H4 (cell line): ENCODE results near the gene CYTH3. TPM values are rescaled to one million over a fixed set of nuclear protein-coding genes. Genes with fewer than 3 reads are reported as not detected.
"Not testable (repeated sequence)": the region's sequence is repeated elsewhere in the genome, so short reads cannot be mapped to it uniquely, and the experiment has no call there.

Experiments used
- DNase-seq: peaks from one replicate; pipeline ENCODE4 v3.0.0-alpha.2; 2015; ENCODE audit warnings: low spot score
- total RNA-seq: library from RNA; depleted of rRNA; stranded (reverse); fragments of >200 nt; shearing (Covaris generic); gene quantifications from 2 replicates; pipeline ENCODE4 v1.2.3, GENCODE V29; 2014

Gene CYTH3
- total RNA-seq, 1 experiment from 2014 or later = 9.8 TPM

GRCh38 chr7:6232534-6232933 lies 39.9 kb downstream of the CYTH3 start:
- no peak for DNase-seq

GRCh38 chr7:6232116-6232515 lies 40.3 kb downstream of the CYTH3 start:
- DNase-seq = no peak

DNA sequence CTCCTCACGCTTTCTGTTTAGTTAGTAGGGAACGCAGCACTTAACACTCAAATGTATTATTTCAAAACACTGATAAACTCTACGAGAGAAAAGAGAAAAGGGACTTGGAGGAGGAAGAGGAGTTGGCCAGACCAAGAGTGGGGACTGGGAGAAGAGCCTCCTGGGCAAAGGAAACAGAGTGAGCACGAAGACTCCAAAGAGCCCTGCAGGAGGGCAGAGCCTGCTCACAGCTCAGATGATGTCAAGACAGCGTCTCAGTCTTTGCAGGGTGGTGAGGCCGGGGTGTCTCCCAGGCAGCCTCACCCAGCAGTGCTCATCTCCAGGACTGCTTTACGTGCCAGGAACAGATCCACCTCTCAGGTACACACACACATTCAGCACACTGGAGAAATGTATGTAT lies 41.2 kb downstream of the CYTH3 start:
- no peak for DNase-seq

GRCh38 chr7:6229284-6229683 lies 43.1 kb downstream of the CYTH3 start:
- not testable (repeated sequence) for DNase-seq

GRCh38 chr7:6228361-6229229 lies 43.8 kb downstream of the CYTH3 start:
- peak; percentile 48 for DNase-seq

DNA sequence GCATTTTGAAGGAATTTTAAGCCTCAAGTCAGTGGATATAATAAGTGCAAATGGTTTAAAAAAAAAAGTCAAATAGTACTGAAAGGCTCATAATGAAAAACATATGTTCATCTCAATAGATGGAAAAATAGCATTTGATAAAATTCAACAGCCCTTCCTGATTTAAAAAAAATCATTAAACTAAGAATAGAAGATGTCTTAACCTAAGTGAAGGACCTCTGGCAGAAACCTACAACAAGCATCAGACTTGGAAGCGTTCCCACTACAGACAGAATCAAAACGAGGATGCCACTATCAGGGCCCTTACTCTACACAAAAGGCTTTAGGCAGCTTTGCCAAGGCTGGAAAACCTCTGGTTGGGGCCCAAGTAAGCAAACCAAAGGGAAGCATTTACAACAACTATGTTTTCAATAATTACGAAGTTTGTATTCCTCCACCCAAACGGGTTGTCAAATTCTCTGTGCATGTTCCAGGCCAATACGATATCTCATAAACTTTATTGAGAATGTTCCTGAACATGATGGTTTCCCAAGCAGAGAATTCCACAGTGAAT lies 45.1 kb downstream of the CYTH3 start:
- DNase-seq = no peak

DNA sequence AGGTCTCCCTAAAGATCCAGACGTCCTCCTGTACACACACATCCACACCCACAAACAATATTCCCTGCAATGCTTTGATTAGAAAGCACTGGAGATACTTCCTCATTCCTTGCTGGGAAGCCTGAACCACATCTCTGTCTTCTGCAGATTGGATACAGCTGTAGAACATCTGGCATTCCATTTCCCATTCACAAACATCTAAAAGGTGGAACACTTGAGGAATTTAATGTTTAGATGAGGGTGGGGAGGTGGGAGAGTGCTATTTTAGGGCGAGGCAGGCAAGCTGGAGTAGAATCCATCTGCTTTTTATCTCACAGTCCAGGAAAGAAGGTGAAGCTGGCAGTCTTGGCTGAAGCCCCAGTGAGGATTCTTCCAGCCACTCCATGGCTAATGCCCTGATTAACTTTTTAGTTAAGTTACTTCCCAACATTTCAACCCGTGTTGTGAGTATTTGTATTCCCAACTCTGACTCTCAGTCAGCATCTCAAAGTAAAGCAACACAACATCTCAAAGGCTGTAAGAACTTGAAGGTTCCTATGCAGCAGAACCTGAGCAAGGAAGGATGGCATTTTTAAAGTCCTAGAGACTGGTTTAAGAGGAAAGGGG lies 46.1 kb downstream of the CYTH3 start:
- DNase-seq = peak; percentile 90

- not testable (repeated sequence) for DNase-seq
These were observed 49.0 kb downstream of the CYTH3 start for GRCh38 chr7:6223411-6223810.

GRCh38 chr7:6223010-6223409 lies 49.4 kb downstream of the CYTH3 start:
- not testable (repeated sequence) for DNase-seq

- DNase-seq = no peak
These were observed 50.8 kb downstream of the CYTH3 start for GRCh38 chr7:6221340-6222319.

DNA sequence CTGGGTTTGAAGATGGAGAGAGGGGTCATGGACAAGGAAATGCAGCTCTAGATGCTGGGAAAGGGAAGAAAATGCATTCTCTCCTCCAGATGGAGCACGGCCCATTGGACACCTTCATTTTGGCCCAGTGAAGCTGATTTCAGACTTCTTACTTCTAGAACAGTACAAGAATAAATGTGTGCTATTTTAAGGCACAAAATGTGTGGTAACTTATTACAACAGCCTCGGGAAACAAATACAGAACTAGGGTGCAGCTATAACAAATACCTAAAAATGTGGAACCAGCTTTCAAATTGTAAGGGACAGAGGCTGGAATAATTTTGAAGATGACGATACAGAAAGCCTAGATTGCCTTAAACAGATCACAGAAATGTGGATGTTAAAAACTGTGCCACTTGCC lies 54.1 kb downstream of the CYTH3 start:
- DNase-seq = no peak

- DNase-seq = no peak
These were observed 60.4 kb downstream of the CYTH3 start for GRCh38 chr7:6212008-6212407.

DNA sequence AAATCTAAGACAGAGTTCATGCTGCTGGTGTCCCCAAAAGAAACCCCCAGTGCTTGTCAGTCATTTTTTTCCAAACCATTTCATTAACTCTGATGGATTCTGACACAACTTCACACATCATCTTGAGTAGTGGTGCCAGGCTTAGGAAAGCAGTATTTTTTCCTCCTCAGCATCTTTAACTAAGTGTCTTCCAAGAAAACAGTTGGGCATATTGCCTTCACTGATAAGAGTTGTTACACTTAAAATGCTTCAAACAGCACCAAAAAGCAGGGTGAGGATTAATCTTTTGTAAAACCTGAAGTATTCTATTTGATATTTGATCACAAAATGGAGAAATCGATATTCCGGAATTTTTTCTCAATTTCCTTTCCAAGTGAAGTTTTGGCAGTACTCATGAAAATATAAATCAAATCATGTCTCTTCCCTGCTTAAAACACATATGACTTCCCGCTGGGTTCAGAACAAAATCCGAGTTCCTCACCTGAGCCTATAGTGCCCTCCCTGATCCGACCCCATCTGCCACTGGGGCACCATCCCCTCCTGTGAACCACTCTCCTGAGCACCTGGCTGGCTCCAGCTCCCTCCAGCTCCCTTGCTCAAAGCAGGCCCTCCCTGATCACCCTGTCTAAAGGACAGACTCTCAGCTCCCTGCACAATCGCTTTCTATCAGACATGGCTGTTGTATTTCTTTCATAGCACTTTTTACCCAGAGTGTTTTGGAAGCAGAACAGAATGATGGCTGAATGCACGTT lies 61.6 kb downstream of the CYTH3 start:
- no peak for DNase-seq

DNA sequence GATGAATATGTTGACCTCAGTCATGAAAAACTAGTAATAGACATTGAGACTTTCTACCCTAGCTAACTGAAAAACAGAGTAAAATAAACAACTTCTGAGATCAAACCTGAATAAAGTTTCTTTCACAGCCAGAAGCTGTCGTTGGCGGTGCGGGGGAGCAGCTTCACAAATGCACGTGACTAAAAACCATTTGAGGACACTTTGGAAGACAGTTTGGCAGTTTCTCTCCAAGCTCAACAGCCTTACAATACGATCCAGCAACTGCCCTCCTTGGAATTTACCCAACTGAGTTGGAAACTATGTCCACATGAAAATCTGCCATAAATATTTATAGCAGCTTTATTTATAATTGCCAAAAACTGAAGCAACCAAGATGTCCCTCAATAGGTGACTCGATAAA lies 63.1 kb downstream of the CYTH3 start:
- DNase-seq = no peak

DNA sequence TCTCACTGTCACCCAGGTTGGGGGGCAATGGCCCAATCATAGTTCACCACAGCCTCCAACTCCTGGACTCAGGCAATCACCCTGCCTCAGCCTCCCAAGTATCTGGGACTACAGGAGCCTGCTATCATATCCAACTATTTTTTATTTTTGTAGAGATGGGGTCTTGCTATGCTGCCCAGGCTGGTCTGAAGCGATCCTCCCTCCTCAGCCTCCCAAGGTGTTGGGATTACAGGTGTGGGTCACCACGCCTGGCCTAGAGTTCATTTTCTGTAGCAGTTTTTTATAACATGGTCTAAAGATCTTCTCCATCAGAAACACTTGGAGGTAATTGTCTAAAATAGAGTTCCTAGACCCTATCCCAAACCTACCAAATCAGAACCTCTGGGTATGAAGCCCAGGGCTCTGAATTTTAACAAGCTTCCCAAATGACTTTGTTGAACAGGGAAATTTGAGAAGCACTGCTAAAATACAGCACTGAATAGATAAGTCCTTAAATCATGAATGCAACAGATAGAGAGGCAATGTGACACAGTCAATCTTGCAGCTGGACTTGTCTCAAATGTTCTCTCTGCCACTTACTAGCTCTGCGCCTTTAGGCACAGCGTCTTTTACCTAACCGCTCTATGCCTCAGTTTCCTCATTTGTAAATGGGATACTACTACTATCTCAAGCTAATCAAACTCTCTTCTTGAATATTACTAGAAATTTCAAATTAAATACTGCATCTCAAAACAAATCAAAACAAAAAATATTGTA lies 63.7 kb downstream of the CYTH3 start:
- no peak for DNase-seq

DNA sequence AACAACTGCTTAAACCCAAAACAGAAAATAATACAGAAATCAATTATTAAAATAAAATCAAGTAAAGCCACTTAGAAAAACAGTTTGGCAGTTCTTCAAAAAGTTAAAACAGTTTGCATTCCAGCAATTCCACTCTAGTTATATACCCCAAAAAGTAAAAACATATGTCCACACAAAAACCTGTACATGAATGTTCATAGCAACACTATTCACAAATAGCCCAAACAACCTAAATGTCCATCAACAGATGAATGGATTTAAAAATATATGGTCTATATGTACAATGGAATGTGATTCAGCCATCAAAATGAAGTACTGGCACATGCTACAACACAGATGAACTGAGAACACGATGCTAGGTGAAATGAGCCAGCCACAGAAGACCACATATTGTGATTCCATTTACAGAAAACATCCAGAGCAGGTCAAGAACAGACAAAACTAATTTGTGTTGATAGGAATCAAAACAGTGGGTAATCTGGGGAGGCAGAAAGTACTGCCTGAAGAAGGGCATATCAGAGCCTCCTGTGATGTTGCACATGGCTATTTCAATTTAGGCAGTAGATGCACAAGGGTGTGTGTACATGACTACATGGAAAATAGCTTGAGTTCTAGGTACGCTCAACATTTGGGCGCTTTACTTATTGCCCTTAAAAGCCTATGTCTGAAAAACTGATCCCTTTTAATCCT lies 66.3 kb downstream of the CYTH3 start:
- no peak for DNase-seq

DNA sequence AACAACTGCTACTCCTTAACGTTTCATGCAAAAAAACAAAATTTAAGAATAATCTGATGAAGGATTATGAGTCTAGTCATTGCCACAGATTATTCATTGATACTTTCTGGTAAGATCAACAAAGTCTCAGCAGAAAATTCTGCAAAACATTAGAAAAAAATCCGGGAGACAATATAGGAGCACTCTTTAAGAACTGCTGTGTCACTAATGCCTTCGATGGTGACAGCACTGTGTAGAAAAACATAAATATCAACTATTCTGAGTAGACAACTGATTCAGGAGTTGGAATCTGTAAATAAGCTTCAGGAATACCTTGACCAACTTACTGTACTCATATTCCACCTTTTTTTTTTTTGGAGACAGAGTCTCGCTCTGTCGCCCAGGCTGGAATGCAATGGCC lies 69.0 kb downstream of the CYTH3 start:
- no peak for DNase-seq

- no peak for DNase-seq
These were observed 70.3 kb downstream of the CYTH3 start for GRCh38 chr7:6202117-6202516.

- DNase-seq = no peak
These were observed 71.5 kb downstream of the CYTH3 start for GRCh38 chr7:6200971-6201370.
